Central memory CD4-positive, alpha-beta T cell (primary cell): ENCODE data around the gene HOXA5.

Experiments
- DNase-seq: peaks from one replicate; pipeline ENCODE4 v3.0.0; 2022

Gene HOXA5

GRCh38 chr7:27158436-27159265 is 15.2 kb upstream of the HOXA5 start:
- DNase-seq, result no peak

- no peak for DNase-seq
These were observed 14.4 kb upstream of the HOXA5 start for GRCh38 chr7:27157702-27158431.

GRCh38 chr7:27156916-27157701 is 13.6 kb upstream of the HOXA5 start:
- no peak for DNase-seq

GRCh38 chr7:27156508-27156898 is 13.0 kb upstream of the HOXA5 start, which contains the start of gene HOXA7:
Gene HOXA7, minus strand, starts transcription at chr7:27156675. Its CDS starts 130 bp downstream, at chr7:27156545.
- no peak for DNase-seq

- DNase-seq, result no peak
These were observed 12.5 kb upstream of the HOXA5 start for GRCh38 chr7:27155816-27156507.

GRCh38 chr7:27154901-27155815 is 11.7 kb upstream of the HOXA5 start:
- DNase-seq, result no peak

- DNase-seq, result no peak
These were observed 10.9 kb upstream of the HOXA5 start for GRCh38 chr7:27154369-27154768.

GRCh38 chr7:27153526-27153925 is 10.0 kb upstream of the HOXA5 start:
- no peak for DNase-seq

GRCh38 chr7:27152816-27153442 is 9.4 kb upstream of the HOXA5 start:
- no peak for DNase-seq

- no peak for DNase-seq
These were observed 8.7 kb upstream of the HOXA5 start, which contains the start of gene HOXA3 for GRCh38 chr7:27151931-27152815. Gene HOXA3, minus strand, starts transcription at chr7:27152583. Its CDS starts 41,943 bp downstream, at chr7:27110640.

- no peak for DNase-seq
These were observed 8.0 kb upstream of the HOXA5 start for GRCh38 chr7:27151341-27151930.

GRCh38 chr7:27150568-27151340 is 7.3 kb upstream of the HOXA5 start:
- peak; percentile 48 for DNase-seq

- no peak for DNase-seq
These were observed 6.5 kb upstream of the HOXA5 start for GRCh38 chr7:27149842-27150567.

- DNase-seq, result no peak
These were observed 5.5 kb upstream of the HOXA5 start for GRCh38 chr7:27148756-27149641.

- no peak for DNase-seq
These were observed 4.7 kb upstream of the HOXA5 start for GRCh38 chr7:27148031-27148755.
